GM21723 (cell line): Measurements from ENCODE around the gene ROBO1.

Experiments
- ATAC-seq: cut with Tn5 transposase; IDR thresholded peaks from one replicate; pipeline ENCODE4 v1.9.1; 2021; ENCODE audit warnings: mild to moderate bottlenecking, moderate library complexity; ENCODE audit not compliant: unreplicated experiment

ROBO1 gene

DNA sequence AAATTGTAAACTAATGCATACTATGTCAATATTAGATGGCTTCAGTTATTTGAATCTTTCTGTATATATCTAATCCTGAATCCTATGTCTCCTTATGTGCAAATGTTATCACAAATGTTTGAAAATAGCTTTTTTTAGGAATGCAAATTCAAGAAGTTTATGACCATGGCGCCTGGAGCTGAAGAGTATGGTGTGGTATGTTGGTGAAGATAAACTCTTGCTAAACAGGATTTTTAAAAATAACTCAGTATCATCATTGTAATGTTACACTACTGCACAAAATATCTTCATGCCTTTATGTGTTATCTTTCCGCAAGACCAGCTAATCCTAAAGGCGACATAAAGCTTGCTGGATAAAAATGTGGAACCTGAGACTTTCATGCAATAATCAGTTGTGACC lies 382.6 kb downstream of the ROBO1 start:
- ATAC-seq = no peak

DNA sequence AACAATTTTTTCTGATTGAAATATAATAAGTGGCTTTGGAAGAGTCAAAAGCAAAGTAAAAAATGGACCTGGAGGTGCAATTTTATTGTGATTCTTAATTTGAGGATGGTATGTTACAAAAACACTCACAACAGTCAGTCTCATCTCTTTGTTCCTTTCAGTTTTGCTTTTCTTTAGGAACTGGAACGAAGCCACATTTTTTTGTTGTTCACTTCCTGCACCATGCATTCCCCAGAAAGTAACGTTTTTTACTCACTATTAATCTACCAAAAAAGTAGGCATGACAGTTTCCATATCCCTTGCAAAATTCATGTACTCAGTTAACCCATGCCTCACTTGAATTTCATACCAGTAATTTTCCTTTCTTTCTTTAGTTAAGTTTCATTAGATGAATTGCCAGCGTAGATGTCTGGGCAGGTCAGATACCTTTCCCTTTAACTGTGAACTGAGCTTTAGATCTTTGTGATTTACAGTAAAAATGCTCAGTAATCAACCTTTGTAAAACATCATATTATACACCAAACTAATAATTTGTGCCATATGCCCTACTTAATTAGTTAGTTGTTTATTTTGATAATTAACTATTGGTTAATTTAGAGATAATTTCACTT lies 384.3 kb downstream of the ROBO1 start:
- ATAC-seq = no peak

GRCh38 chr3:79380581-79380980 lies 387.2 kb downstream of the ROBO1 start:
- ATAC-seq = no peak

GRCh38 chr3:79378064-79378463 lies 389.7 kb downstream of the ROBO1 start:
- no peak for ATAC-seq

- ATAC-seq = no peak
These were observed 398.5 kb downstream of the ROBO1 start for GRCh38 chr3:79369306-79369705.

GRCh38 chr3:79368403-79368802 lies 399.4 kb downstream of the ROBO1 start:
- no peak for ATAC-seq

DNA sequence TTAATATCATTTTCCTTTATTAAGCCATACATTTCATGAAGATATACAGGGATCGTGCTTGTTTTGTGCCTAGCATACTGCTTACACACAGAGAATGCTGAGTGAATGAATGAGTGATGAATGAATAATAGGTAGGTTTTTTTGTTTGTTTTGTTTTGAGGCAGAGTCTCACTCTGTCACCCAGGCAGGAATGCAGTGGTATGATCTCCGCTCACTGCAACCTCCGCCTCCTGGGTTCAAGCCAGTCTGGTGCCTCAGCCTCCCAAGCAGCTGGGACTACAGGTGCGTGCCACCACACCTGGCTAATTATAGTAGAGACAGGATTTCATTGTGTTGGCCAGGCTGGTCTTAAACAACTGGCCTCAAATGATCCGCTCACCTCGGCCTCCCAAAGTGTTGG lies 400.0 kb downstream of the ROBO1 start:
- no peak for ATAC-seq

DNA sequence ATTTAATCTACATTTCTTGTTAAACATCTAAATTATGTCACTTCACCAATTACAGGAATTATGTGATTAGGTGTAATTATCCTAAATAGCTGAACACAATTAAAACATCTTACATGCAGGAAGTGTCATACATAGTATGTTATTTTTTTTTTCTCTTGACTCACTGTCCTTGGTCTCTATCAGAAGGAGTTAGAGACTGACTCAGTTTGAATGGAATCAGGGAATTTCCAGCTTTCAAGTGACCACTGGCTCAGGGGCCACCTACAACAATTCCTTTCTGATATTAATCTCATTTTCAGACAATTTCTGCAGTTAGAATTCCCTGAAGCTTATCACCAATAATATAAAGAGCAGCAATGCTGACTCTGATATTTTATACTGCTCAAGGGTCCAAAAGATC lies 400.7 kb downstream of the ROBO1 start:
- ATAC-seq = no peak

GRCh38 chr3:79366414-79366813 lies 401.4 kb downstream of the ROBO1 start:
- ATAC-seq = no peak

- no peak for ATAC-seq
These were observed 403.0 kb downstream of the ROBO1 start for GRCh38 chr3:79364784-79365183.

DNA sequence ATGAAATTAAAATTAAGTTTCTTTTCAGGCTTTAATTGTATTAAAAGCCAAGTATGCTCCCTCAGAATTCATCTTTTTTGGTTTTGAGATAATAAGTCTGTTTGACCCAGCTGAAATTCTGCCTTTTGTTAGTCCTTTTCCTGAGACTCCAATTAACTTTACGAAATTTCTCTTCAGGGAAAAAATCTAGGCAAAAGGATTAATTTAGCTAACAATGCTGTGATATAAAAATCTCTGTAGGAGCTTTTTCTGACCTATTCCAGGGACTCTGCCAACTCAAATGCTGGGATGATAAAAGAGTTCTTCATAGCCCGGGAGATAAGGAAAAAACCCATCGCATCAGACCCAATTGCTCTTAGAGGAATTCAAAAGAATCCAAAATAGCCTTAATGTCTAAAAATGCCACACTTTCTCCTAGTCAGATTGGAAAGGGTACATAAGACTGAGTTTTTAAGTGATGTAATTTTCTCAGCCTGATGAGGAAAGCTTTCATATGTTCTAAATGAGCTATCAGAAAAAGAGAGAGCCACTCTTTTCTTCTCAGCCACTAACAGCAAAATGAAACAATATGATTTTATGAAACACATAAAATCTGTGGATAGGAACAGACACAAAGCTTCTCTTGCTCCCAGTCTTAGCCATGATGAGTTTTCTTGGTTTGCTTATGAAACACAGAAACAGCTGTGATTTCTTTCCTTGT lies 405.1 kb downstream of the ROBO1 start:
- ATAC-seq = no peak

GRCh38 chr3:79361748-79362378 lies 405.9 kb downstream of the ROBO1 start:
- peak; percentile 83 for ATAC-seq

DNA sequence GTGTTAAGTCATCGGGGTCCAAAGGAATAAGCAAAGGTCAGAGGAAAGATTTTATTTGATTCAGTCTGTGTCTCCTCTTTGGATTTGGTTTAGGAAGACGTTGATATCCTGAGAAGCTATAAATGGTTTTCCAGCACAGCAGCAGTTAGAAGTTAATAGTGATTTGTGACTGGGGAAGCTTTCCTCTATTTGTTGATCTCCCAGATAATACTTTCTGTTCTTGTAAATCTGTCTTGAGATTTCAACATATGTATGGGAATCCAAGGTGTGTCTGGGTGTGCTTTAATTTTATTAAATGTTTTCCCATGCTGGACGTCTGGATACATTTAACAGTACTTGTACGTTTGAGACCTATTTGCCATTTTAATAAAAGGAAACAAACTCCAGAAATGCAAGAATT lies 409.5 kb downstream of the ROBO1 start:
- ATAC-seq = no peak

DNA sequence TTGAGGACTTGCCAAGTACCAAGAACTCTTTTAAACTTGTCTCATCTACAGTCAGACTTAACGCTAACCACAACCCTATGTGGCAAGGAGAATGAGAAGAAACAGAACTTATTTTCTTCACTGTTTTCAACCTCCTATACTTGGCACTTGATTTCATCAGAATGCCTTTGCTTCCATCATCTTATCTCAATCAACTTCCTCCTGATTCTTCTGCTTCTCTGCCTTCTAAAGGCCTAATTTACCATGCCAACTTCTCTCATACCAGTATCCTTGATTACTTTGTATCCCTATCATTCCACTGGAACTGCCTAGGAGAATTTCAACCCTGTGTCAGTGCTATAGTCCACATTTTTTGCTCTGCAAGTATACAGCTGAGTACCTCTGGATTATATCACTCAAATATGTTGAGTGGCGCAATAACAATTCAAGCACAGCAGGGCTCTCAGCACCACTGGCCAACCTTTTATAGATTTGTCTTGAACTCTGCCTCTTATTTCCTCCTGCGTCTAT lies 413.6 kb downstream of the ROBO1 start:
- ATAC-seq = no peak

DNA sequence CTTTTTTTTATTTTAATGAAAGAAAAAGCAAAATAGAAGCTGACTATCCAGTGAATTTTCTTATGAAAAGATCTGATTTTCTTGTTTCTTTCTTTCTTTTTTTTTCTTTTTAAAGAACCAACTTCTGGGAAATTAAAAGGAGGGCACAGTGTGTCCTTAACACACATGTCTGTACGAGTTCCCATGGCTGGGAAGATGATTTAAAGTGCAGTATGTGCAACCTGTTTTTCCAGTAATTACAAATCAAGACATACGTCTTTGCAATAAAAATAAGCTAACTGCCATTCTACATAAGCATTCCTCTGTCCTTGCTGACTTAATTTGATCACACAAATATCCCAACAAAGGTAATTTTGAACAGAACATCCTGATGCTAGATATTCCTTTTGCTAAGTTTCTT lies 416.1 kb downstream of the ROBO1 start:
- no peak for ATAC-seq

- ATAC-seq = no peak
These were observed 422.6 kb downstream of the ROBO1 start for GRCh38 chr3:79344876-79345871.

DNA sequence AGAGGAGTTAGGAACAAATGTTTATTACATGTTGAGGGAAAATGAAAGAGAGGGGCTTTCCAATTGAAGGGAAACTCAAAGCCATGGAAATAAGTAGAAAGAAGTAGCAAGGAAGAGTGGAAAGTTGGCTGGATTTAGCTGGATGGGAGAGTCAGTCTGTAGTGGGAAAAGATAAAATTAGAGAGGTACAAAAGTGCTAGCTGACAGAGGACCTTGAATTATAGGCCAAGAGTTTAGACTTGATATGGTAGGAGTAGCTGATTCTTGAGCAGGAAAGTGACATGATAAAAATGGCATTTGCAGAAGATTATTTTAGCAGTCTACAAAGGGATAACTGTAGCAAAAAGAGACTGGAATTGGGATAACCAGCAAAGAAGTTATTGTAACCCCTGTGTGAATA lies 425.8 kb downstream of the ROBO1 start:
- ATAC-seq = no peak

DNA sequence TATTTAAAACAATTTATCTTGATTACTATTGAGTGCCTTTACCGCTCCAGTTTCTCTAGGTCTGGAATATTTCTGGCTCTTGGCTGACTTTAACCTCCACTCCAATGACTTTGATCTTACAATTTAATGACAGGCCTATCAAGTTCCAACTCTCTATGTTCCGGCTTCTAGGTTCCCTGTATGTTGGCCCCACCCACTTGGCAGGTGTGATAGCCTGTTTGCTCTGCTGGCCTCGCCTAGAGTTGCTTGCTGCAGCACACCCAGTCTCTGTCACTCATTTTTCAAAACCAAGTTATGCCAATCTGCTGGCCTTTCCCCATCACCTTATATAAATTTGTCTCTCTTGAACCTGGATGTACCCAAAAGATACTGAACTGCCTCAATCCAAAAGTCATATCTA lies 428.0 kb downstream of the ROBO1 start:
- ATAC-seq = no peak

DNA sequence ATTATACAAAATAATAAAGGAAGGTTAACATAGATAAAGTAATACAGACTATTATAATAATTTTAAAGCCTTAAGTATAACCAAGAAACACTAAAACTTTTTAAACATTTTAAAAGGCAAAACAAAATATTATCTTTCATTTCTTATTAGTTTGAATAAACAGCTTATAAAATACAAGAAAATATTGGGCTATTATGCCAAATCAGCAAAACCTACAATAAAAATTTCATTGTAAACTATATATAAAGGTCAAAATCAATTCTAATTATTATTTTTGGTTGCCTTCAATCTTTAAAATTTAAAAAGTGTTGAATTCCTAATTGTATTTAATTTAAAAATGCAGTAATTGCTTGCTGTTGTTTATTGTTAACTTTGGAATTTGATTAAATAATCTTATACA lies 430.0 kb downstream of the ROBO1 start:
- no peak for ATAC-seq

DNA sequence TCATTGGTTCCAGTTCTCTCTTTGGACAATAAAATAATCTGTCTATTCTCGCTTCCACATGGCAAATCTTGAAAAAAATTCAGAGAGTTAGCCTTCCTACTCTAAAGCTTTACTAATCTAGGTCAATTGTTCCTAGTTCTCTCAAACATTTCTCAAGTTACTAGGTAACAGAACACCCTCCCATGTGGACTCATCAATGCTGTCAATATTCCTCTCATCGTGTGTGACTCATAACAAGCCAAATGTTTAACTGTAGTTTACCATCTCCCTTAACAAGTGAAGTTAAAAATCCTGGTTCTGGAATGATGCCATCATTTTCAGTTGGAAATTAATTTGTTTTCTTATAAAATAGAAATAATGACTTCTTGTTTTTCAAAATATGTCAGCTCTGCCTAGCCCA lies 438.6 kb downstream of the ROBO1 start:
- no peak for ATAC-seq

DNA sequence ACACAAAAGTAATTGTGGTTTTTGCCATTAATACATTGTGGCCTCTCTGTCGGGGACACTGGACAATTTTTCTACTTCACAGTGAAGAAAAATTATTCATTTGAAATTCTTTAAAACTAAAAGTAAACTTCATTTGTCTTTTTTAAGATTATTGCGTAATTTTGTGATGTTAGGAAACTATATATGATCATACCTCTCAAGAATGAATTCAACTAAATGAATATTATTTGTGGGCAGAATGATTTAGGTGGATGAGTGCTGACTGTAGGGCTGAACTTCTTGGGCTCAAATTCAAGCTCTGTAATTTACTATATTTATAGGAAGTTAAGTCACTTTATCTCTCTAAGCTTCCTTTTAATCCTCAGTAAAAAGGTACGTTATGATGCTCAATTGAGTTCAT lies 441.2 kb downstream of the ROBO1 start:
- no peak for ATAC-seq
